Uterus (tissue), 2 donors: Measurements from ENCODE around the gene CCDC57.

Experiments used
- POLR2A ChIP-seq, 2 donors: fragments of 450-650 bp; IDR thresholded peaks; one replicate each; pipeline ENCODE4 v1.6.1; 2016; ENCODE audit warnings: antibody characterized with exemption in 2 of 2, mild to moderate bottlenecking in 1 of 2, moderate library complexity in 1 of 2
- TF ChIP-seq, protein P1 (sequence below), 4 experiments: fragments of 200-600 bp in 2 of 4; fragments of 450-650 bp in 2 of 4; sonication (generic) in 2 of 4; IDR thresholded peaks; one replicate each; pipeline ENCODE4 v1.5.1; 2016 to 2019; ENCODE audit warnings: antibody characterized with exemption in 4 of 4, mild to moderate bottlenecking in 2 of 4, moderate library complexity in 1 of 4

DNA sequence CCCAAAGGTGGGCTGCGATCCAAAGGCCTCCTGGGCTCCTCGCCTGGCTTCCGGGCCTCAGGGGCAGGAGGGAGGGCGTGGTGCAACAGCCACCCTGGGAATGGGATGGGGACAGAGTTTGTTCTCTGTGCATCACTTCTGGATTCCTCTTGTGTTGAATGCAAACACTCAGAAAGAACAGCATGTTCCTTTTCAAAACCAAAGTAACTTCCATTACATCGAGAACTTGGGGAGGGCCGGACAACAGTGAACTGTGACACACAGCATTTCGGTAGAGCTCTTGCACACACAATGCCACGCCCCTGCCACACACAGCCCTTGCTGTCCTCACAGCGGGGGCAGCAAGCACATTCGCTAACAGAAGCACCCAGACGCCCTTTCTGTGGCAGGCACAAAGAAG lies 78.5 kb downstream of the CCDC57 start:
- TF ChIP-seq, protein P1, sequence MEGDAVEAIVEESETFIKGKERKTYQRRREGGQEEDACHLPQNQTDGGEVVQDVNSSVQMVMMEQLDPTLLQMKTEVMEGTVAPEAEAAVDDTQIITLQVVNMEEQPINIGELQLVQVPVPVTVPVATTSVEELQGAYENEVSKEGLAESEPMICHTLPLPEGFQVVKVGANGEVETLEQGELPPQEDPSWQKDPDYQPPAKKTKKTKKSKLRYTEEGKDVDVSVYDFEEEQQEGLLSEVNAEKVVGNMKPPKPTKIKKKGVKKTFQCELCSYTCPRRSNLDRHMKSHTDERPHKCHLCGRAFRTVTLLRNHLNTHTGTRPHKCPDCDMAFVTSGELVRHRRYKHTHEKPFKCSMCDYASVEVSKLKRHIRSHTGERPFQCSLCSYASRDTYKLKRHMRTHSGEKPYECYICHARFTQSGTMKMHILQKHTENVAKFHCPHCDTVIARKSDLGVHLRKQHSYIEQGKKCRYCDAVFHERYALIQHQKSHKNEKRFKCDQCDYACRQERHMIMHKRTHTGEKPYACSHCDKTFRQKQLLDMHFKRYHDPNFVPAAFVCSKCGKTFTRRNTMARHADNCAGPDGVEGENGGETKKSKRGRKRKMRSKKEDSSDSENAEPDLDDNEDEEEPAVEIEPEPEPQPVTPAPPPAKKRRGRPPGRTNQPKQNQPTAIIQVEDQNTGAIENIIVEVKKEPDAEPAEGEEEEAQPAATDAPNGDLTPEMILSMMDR (IDR thresholded peaks at IDR 0.05) = no peak
- no peak for TF ChIP-seq POLR2A (IDR thresholded peaks at IDR 0.05)
